GM12878 (cell line): ENCODE data around the gene DGCR8. TPM values are rescaled to one million over a fixed set of nuclear protein-coding genes. Genes with fewer than 3 reads are reported as not detected.

Source experiments
- ATAC-seq: fragments of 200-7000 bp; cut with Tn5 transposase; 3 replicates; pipeline ENCODE4 v1.9.1; 2020; ENCODE audit warnings: mild to moderate bottlenecking, moderate library complexity
- BruUV-seq: library from RNA; stranded (reverse); fragments of 400-500 nt; replicated peaks from 2 replicates; lab custom pipeline; 2021; lab: Mats Ljungman, UMichigan
- CTCF ChIA-PET: fragments of 300-600 bp; sonication (Branson Sonifier 250); formaldehyde crosslinking; extraction: SDS; loops from one replicate; lab custom pipeline; 2021; ENCODE audit warnings: inconsistent platforms; lab: Yijun Ruan, JAX
- POLR2A ChIA-PET: fragments of 350-600 bp; formaldehyde crosslinking; extraction: SDS; loops from one replicate; lab custom pipeline; 2021; ENCODE audit warnings: inconsistent platforms; lab: Charles Lee
- RAD21 ChIA-PET: fragments of 300-600 bp; sonication (Branson Sonifier 250); formaldehyde crosslinking; loops from one replicate; lab custom pipeline; 2023; ENCODE audit warnings: antibody characterized with exemption; ENCODE audit not compliant: unreplicated experiment; lab: Charles Lee
- SMC1A ChIA-PET: fragments of 300-600 bp; sonication (Branson Sonifier 250); formaldehyde crosslinking; loops from one replicate; lab custom pipeline; 2023; ENCODE audit not compliant: unreplicated experiment, uncharacterized antibody; lab: Charles Lee
- DNase-seq: peaks from one replicate; pipeline ENCODE4 v3.0.0-alpha.2; 2011; ENCODE audit warnings: low read depth, low spot score
- FAIRE-seq: peaks from 3 replicates; lab custom pipeline; 2011; peaks lifted over from hg19 to GRCh38; lab: Jason Lieb, UNC
- H2AFZ ChIP-seq: 2 replicates; pipeline ENCODE4 v1.6.0; 2011; ENCODE audit warnings: low read depth, low read length, control low read depth; ENCODE audit not compliant: control insufficient read depth
- H3K27ac ChIP-seq: 2 replicates; pipeline ENCODE4 v1.5.1; 2011; ENCODE audit warnings: control low read depth; ENCODE audit not compliant: control insufficient read depth, insufficient read depth
- H3K27me3 ChIP-seq, 2 experiments: replicated peaks in 1 of 2; 2 replicates each; pipeline versions ENCODE4 v1.6.0 to v1.6.1; 2011; ENCODE audit warnings: low read length in 1 of 2; ENCODE audit not compliant: control insufficient read depth in 2 of 2, insufficient read depth in 2 of 2
- H3K36me3 ChIP-seq, 2 experiments: 2 replicates each; pipeline ENCODE4 v1.5.1; 2011; ENCODE audit warnings: low read length in 1 of 2; ENCODE audit not compliant: control insufficient read depth in 2 of 2, insufficient read depth in 2 of 2
- H3K4me1 ChIP-seq: 2 replicates; pipeline ENCODE4 v1.6.1; 2011; ENCODE audit warnings: mild to moderate bottlenecking, low read length, moderate library complexity, mixed read lengths; ENCODE audit not compliant: control insufficient read depth, insufficient read depth
- H3K4me2 ChIP-seq: 2 replicates; pipeline ENCODE4 v1.6.0; 2011; ENCODE audit warnings: control low read depth; ENCODE audit not compliant: control insufficient read depth, insufficient read depth
- H3K4me3 ChIP-seq: fragments of 200-600 bp; sonication (generic); 2 replicates; pipeline ENCODE4 v1.5.1; 2016
- H3K79me2 ChIP-seq: 2 replicates; pipeline ENCODE4 v1.6.0; 2011; ENCODE audit warnings: low read length; ENCODE audit not compliant: control insufficient read depth, insufficient read depth
- H3K9ac ChIP-seq: 2 replicates; pipeline ENCODE4 v1.8.0; 2011; ENCODE audit warnings: low read length, control low read depth, mixed read lengths; ENCODE audit not compliant: control insufficient read depth, insufficient read depth
- H3K9me3 ChIP-seq: replicated peaks from 3 replicates; pipeline ENCODE4 v1.5.1; 2011; ENCODE audit warnings: mild to moderate bottlenecking, low read length; ENCODE audit not compliant: control insufficient read depth, insufficient read depth
- H4K20me1 ChIP-seq: 2 replicates; pipeline ENCODE4 v1.6.0; 2011; ENCODE audit not compliant: control insufficient read depth, insufficient read depth
- BHLHE40 ChIP-seq, 2 experiments: fragments of 450-650 bp in 1 of 2; IDR thresholded peaks; 2 replicates each; pipeline ENCODE4 v1.6.1; 2011 to 2017; ENCODE audit warnings: low read depth in 2 of 2, borderline replicate concordance in 1 of 2, improper control_type of control experiment in 1 of 2, low read length in 1 of 2, mild to moderate bottlenecking in 1 of 2
- ESRRA ChIP-seq: IDR thresholded peaks from 2 replicates; pipeline ENCODE4 v1.6.1; 2012; ENCODE audit warnings: mild to moderate bottlenecking, low read length, improper control_type of control experiment
- GATAD2B ChIP-seq: fragments of 450-650 bp; conservative IDR thresholded peaks from 2 replicates; pipeline ENCODE4 v1.6.1; 2017; ENCODE audit warnings: low read depth, mild to moderate bottlenecking, moderate library complexity
- USF1 ChIP-seq: IDR thresholded peaks from 2 replicates; pipeline ENCODE4 v1.6.1; 2011; ENCODE audit warnings: borderline replicate concordance, low read depth, mild to moderate bottlenecking, moderate library complexity, mixed read lengths, low read length; ENCODE audit not compliant: insufficient read depth; ENCODE audit errors: extremely low read length
- WGBS: methylation state at CpG from one replicate; pipeline ENCODE4 v1.1.6; 2016; ENCODE audit warnings: low lambda C conversion rate; ENCODE audit not compliant: insufficient replicate concordance, insufficient coverage; ENCODE audit errors: missing lambda C conversion rate; 5-methylcytosine and 5-hydroxymethylcytosine counted together
- in situ Hi-C: fragments of 300-500 bp; cut with MboI; formaldehyde crosslinking; loops from 9 replicates; pipeline ENCODE4 v1.14.3; 2018; ENCODE audit warnings: mixed read lengths
- intact Hi-C: fragments of 100-400 bp; cut with micrococcal nuclease; formaldehyde crosslinking; loops from one replicate; pipeline ENCODE4 v1.14.2; 2022; ENCODE audit not compliant: unreplicated experiment
- polyA plus RNA-seq, 11 experiments: library from polyadenylated mRNA; depleted of rRNA in 4 of 11; unstranded in 6 of 11; stranded (reverse) in 5 of 11; fragments of >200 nt; fragmentation: Nextera tagmentation in 4 of 11; fragmentation: Illumina TruSeq in 1 of 11; extraction: Ambion mirVana in 4 of 11; extraction: Trizol in 1 of 11; gene quantifications; 1 replicate in 1 of 11; 2 replicates in 10 of 11; pipeline versions ENCODE4 v1.2.1 to v1.2.3, GENCODE V29; 2011 to 2016; ENCODE audit warnings: inconsistent platforms in 2 of 11, missing spikeins in 2 of 11, low read depth in 1 of 11
- total RNA-seq, 4 experiments: library from RNA; depleted of rRNA in 3 of 4; stranded (reverse); fragments of >200 nt in 3 of 4; fragmentation: Illumina TruSeq in 1 of 4; extraction: Trizol in 1 of 4; gene quantifications; 2 replicates each; pipeline versions ENCODE4 v1.2.1 to v1.2.3, GENCODE V29; 2013 to 2021

Gene DGCR8
- total and polyA plus RNA-seq, 10 of the 15 experiments (the other 5 are each of a cell fraction or from before 2014, with no cell fraction given) = 1.2 to 35.1 (median 17.2) TPM

- Histone ChIP-seq H3K4me2 (peak overlapping the region; percentile 83), H2AFZ (peak overlapping the region; percentile 34; the same call in 1 of the 2 replicates), H4K20me1 (no peaks in the 10 kb centered on the region), H3K79me2 (peaks cover 7% of the 10 kb centered on the region), H3K27ac (no peak overlapping the region), H3K9me3 (no peaks in the 10 kb centered on the region), H3K4me1 (peaks cover 12% of the 10 kb centered on the region), H3K9ac (peak overlapping the region; percentile 61), H3K27me3 (no peaks in the 10 kb centered on the region), H3K36me3 (peaks cover 7 to 9% of the 10 kb centered on the region in 2 experiments; a peak in 3 of 4 replicates), H3K4me3 (peak overlapping the region; percentile 74)
- in situ Hi-C loops (no loop called here), intact Hi-C loops (no loop called here)
- no TSS peak for BruUV-seq
- CTCF ChIA-PET = no interaction called here
- DNase-seq = no peak
- FAIRE-seq = no peak
- RAD21 ChIA-PET = no interaction called here
- TF ChIP-seq ESRRA = no peak
- TF ChIP-seq GATAD2B = 0 out of 2 replicates have a peak, but pooled peaks have one; percentile 28
- TF ChIP-seq BHLHE40 (IDR thresholded peaks at IDR 0.05; ENCODE audit: borderline replicate concordance in 1 of 2, low read depth in 2 of 2, low read length in 1 of 2) = peak; percentile 21 to 74; a peak in 3 of 4 replicates
- TF ChIP-seq USF1 = peak; percentile 32
- ATAC-seq = no peak
- WGBS = 3% methylated on average over 48 of the region's 72 CpGs
- SMC1A ChIA-PET = no interaction called here
- POLR2A ChIA-PET = no interaction called here
Observed at GRCh38 chr22:20131859-20132685, 52.0 kb downstream of the DGCR8 start.
